Trophoblast cell (in vitro differentiated cells and primary cell): ENCODE measurements around the gene SLC4A9.

Experiments
- DNase-seq, 2 donors: peaks; one replicate each; pipeline ENCODE4 v3.0.0-alpha.2; 2016
- H2AFZ ChIP-seq: 2 replicates; pipeline ENCODE4 v1.6.1; 2013; ENCODE audit warnings: low read length, moderate library complexity, mild to moderate bottlenecking; ENCODE audit not compliant: insufficient read depth, poor library complexity
- H2AK5ac ChIP-seq: 2 replicates; pipeline ENCODE4 v1.6.1; 2013; ENCODE audit warnings: mild to moderate bottlenecking, low read length
- H2BK120ac ChIP-seq: 2 replicates; pipeline ENCODE4 v1.6.1; 2013; ENCODE audit warnings: low read length, mild to moderate bottlenecking, moderate library complexity; ENCODE audit not compliant: insufficient read depth, poor library complexity
- H2BK12ac ChIP-seq: 2 replicates; pipeline ENCODE4 v1.6.1; 2013; ENCODE audit warnings: mild to moderate bottlenecking, low read length, moderate library complexity
- H2BK5ac ChIP-seq: 2 replicates; pipeline ENCODE4 v1.6.1; 2013; ENCODE audit warnings: low read length, low read depth, moderate library complexity, mild to moderate bottlenecking; ENCODE audit not compliant: poor library complexity
- H3K14ac ChIP-seq: 2 replicates; pipeline ENCODE4 v1.6.1; 2013; ENCODE audit warnings: mild to moderate bottlenecking, low read length
- H3K18ac ChIP-seq: 2 replicates; pipeline ENCODE4 v1.6.1; 2013; ENCODE audit warnings: mild to moderate bottlenecking, low read length
- H3K23ac ChIP-seq: 2 replicates; pipeline ENCODE4 v1.6.1; 2013; ENCODE audit warnings: low read length
- H3K27ac ChIP-seq: 2 replicates; pipeline ENCODE4 v1.5.1; 2013; ENCODE audit warnings: low read depth, mild to moderate bottlenecking, inconsistent platforms, low read length, moderate library complexity
- H3K27me3 ChIP-seq: 2 replicates; pipeline ENCODE4 v1.6.1; 2013; ENCODE audit warnings: inconsistent platforms, mild to moderate bottlenecking, low read length, moderate library complexity; ENCODE audit not compliant: insufficient read depth
- H3K36me3 ChIP-seq, 2 experiments: 1 replicate in 1 of 2; 2 replicates in 1 of 2; pipeline ENCODE4 v1.6.1; 2013; ENCODE audit warnings: low read length in 2 of 2, mild to moderate bottlenecking in 2 of 2, moderate library complexity in 1 of 2; ENCODE audit not compliant: insufficient read depth in 2 of 2, control insufficient read depth in 1 of 2
- H3K4ac ChIP-seq: 2 replicates; pipeline ENCODE4 v1.6.1; 2013; ENCODE audit warnings: low read depth, mild to moderate bottlenecking, low read length, moderate library complexity
- H3K4me1 ChIP-seq, 2 experiments: 1 replicate in 1 of 2; 2 replicates in 1 of 2; pipeline ENCODE4 v1.6.1; 2013; ENCODE audit warnings: low read length in 2 of 2, mild to moderate bottlenecking in 2 of 2, moderate library complexity in 1 of 2; ENCODE audit not compliant: insufficient read depth in 2 of 2, control insufficient read depth in 1 of 2
- H3K4me2 ChIP-seq: 2 replicates; pipeline ENCODE4 v1.6.1; 2013; ENCODE audit warnings: inconsistent platforms, mild to moderate bottlenecking, low read length, moderate library complexity
- H3K4me3 ChIP-seq: 2 replicates; pipeline ENCODE4 v1.5.1; 2013; ENCODE audit warnings: mild to moderate bottlenecking, low read depth, low read length, inconsistent platforms
- H3K79me1 ChIP-seq: one replicate; pipeline ENCODE4 v1.6.1; 2013; ENCODE audit warnings: low read length
- H3K79me2 ChIP-seq: 2 replicates; pipeline ENCODE4 v1.6.1; 2013; ENCODE audit warnings: low read length, mild to moderate bottlenecking; ENCODE audit not compliant: control insufficient read depth, insufficient read depth, poor library complexity
- H3K9ac ChIP-seq: 2 replicates; pipeline ENCODE4 v1.6.1; 2013; ENCODE audit warnings: mild to moderate bottlenecking, low read length
- H3K9me3 ChIP-seq: 2 replicates; pipeline ENCODE4 v1.6.1; 2013; ENCODE audit warnings: low read depth, mild to moderate bottlenecking, control low read depth, inconsistent platforms, low read length; ENCODE audit not compliant: insufficient read depth
- H4K12ac ChIP-seq: 2 replicates; pipeline ENCODE4 v1.6.1; 2013; ENCODE audit warnings: low read depth, mild to moderate bottlenecking, low read length, moderate library complexity
- H4K8ac ChIP-seq: 2 replicates; pipeline ENCODE4 v1.6.1; 2013; ENCODE audit warnings: low read depth, mild to moderate bottlenecking, low read length, moderate library complexity
- H4K91ac ChIP-seq: one replicate; pipeline ENCODE4 v1.6.1; 2013; ENCODE audit warnings: low read depth, mild to moderate bottlenecking, low read length, moderate library complexity
- WGBS: extraction: QIAGEN DNeasy Blood & Tissue Kit; methylation state at CpG from one replicate; pipeline ENCODE4 v1.1.7; 2013; ENCODE audit warnings: missing lambda C conversion rate; ENCODE audit not compliant: insufficient read length, insufficient coverage; ENCODE audit errors: extremely low coverage; 5-methylcytosine and 5-hydroxymethylcytosine counted together

SLC4A9 gene

DNA sequence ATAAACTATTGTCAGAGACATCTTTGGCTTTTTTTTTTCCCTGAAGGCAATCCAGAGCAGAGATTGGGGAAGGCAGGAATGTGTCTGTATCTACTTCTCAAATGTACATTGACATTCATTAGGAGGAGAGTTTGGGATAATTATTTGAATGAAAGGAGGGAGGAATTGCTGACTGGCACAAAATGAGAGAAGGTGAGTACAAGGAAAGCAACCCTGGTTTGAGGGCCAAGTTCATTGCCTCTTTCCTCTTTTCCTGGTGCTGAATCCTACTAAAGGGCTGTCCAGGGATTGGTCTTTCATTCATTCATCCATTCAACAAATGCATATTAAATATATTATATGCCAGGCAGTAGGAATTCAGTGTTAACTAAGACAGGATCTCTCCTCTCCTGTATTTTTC, 22.9 kb downstream of the SLC4A9 start:
- H2AK5ac ChIP-seq: no peak overlapping the region

DNA sequence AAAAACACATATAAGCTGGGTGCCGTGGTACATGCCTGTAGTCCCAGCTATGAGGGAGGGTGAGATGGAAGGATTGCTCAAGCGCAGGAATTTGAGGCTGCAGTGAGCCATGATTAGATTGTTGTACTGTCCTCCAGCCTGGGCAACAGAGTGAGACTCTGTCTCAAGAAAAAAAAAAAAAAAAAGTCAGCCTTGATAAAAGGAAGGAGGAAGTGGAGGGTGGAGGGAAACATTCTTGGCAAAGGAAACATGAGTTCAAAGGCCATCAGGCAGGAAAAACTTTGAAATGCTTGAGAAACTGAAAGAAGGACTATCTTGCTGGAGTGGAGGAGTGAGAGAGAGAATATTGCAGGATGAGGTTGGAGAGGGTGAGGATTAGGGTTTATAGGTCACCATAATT, 23.3 kb downstream of the SLC4A9 start:
- H2AFZ ChIP-seq: no peak overlapping the region
- H3K79me2 ChIP-seq: no peaks in the 10 kb centered on the region
- H3K23ac ChIP-seq: no peak overlapping the region
- H2AK5ac ChIP-seq: no peak overlapping the region
- H3K18ac ChIP-seq: no peak overlapping the region
- no CpG with 5 or more reads among the region's 2 CpGs for WGBS
- H3K4me3 ChIP-seq: no peak overlapping the region
- no peaks in the 10 kb centered on the region for H3K9me3 ChIP-seq
- no peak overlapping the region for H3K9ac ChIP-seq
- no peaks in the 10 kb centered on the region for H3K27me3 ChIP-seq
- no peak overlapping the region for H2BK5ac ChIP-seq
- no peaks in the 10 kb centered on the region for H3K4me1 ChIP-seq
- no peaks in the 10 kb centered on the region for H3K36me3 ChIP-seq
- no peak overlapping the region for H3K4me2 ChIP-seq
- H3K14ac ChIP-seq: no peak overlapping the region
- no peak overlapping the region for H3K4ac ChIP-seq
- H3K27ac ChIP-seq: no peak overlapping the region
- H4K12ac ChIP-seq: no peak overlapping the region
- no peak overlapping the region for H2BK120ac ChIP-seq
- no peak overlapping the region for H2BK12ac ChIP-seq
- H4K91ac ChIP-seq: no peak overlapping the region
- no peaks in the 10 kb centered on the region for H3K79me1 ChIP-seq
- peak in 1 of 2 donors; percentile 36 for DNase-seq
- no peak overlapping the region for H4K8ac ChIP-seq

More for the DNA sequence above, 22.9 kb downstream of the SLC4A9 start:
- H3K27me3 ChIP-seq: no peaks in the 10 kb centered on the region
- H3K36me3 ChIP-seq: no peaks in the 10 kb centered on the region
- H2BK120ac ChIP-seq: no peak overlapping the region
- no peak overlapping the region for H2AFZ ChIP-seq
- no peaks in the 10 kb centered on the region for H3K79me1 ChIP-seq
- no peak overlapping the region for H2BK12ac ChIP-seq
- H3K18ac ChIP-seq: no peak overlapping the region
- no peaks in the 10 kb centered on the region for H3K9me3 ChIP-seq
- no peaks in the 10 kb centered on the region for H3K79me2 ChIP-seq
- H3K14ac ChIP-seq: no peak overlapping the region
- no peak overlapping the region for H2BK5ac ChIP-seq
- no peak overlapping the region for H3K9ac ChIP-seq
- H3K4me2 ChIP-seq: no peak overlapping the region
- H3K4ac ChIP-seq: no peak overlapping the region
- no peak overlapping the region for H3K4me3 ChIP-seq
- H4K91ac ChIP-seq: no peak overlapping the region
- H3K4me1 ChIP-seq: no peaks in the 10 kb centered on the region
- H4K12ac ChIP-seq: no peak overlapping the region
- no peak for DNase-seq
- H3K23ac ChIP-seq: no peak overlapping the region
- no peak overlapping the region for H3K27ac ChIP-seq
- H4K8ac ChIP-seq: no peak overlapping the region

DNA sequence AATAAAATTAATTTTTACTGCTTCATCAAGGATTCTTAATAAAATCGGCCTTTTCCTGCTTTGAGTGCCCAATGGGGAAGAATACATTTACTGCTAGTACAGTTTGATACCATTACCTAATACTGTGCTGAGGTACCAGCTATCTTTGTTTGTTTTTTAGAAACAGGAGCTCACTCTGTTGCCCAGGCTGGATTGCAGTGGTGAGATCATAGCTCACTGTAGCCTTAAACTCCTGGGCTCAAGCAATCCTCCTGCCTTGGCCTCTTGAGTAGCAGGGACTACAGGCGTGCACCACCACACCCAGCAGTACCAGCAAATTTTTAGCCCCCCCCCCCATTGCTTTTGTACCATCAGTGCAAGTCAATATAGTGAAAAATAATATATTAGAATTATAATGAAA, 28.1 kb downstream of the SLC4A9 start:
- H3K9me3 ChIP-seq: no peaks in the 10 kb centered on the region
- no peak overlapping the region for H2AFZ ChIP-seq
- H3K23ac ChIP-seq: no peak overlapping the region
- H3K14ac ChIP-seq: no peak overlapping the region
- H3K79me2 ChIP-seq: no peaks in the 10 kb centered on the region
- no peak overlapping the region for H2BK5ac ChIP-seq
- no peak overlapping the region for H2BK12ac ChIP-seq
- H3K27me3 ChIP-seq: no peaks in the 10 kb centered on the region
- H3K4me3 ChIP-seq: no peak overlapping the region
- H3K4ac ChIP-seq: no peak overlapping the region
- H4K8ac ChIP-seq: no peak overlapping the region
- H3K36me3 ChIP-seq: no peaks in the 10 kb centered on the region
- no peak overlapping the region for H3K9ac ChIP-seq
- no CpG with 5 or more reads among the region's 2 CpGs for WGBS
- H3K4me2 ChIP-seq: no peak overlapping the region
- no peak overlapping the region for H4K12ac ChIP-seq
- no peak overlapping the region for H2BK120ac ChIP-seq
- H4K91ac ChIP-seq: no peak overlapping the region
- no peak overlapping the region for H3K18ac ChIP-seq
- DNase-seq: no peak
- no peak overlapping the region for H2AK5ac ChIP-seq
- H3K4me1 ChIP-seq: no peaks in the 10 kb centered on the region
- no peaks in the 10 kb centered on the region for H3K79me1 ChIP-seq
- H3K27ac ChIP-seq: no peak overlapping the region

DNA sequence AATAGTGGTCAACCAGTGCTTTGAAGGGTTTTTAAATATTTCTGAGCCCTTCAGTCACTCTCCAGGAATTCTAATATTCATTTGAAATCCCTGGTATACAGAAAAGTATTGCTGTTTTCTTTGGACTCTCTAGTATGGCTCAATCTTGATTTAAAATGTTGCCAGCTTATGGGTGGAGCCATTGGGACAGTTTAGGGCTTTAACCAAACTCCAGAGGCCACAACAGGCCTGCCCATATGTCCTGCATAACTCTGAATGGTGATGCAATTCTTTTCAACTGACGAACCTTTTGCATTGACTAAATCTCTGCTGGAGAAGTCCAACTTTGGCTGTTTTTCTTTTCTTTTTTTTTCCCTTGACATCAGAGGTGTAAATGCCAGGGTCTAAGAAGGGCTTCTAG, 31.3 kb downstream of the SLC4A9 start:
- Histone ChIP-seq H3K9me3 (no peaks in the 10 kb centered on the region), H3K27ac (no peak overlapping the region), H3K4me1 (no peaks in the 10 kb centered on the region), H3K79me2 (no peaks in the 10 kb centered on the region), H4K8ac (no peak overlapping the region), H2AK5ac (no peak overlapping the region), H4K91ac (no peak overlapping the region), H3K4me2 (no peak overlapping the region), H3K79me1 (no peaks in the 10 kb centered on the region), H2BK5ac (no peak overlapping the region), H3K4me3 (no peak overlapping the region), H3K27me3 (no peaks in the 10 kb centered on the region), H3K18ac (no peak overlapping the region), H2BK12ac (no peak overlapping the region), H3K23ac (no peak overlapping the region), H3K9ac (no peak overlapping the region), H3K4ac (no peak overlapping the region), H2BK120ac (no peak overlapping the region), H2AFZ (no peak overlapping the region), H4K12ac (no peak overlapping the region), H3K36me3 (no peaks in the 10 kb centered on the region), H3K14ac (no peak overlapping the region)
- no CpG with 5 or more reads among the region's 1 CpG for WGBS
- peak; percentile 66 to 93 for DNase-seq
